ENCODE measurements around the gene CACNB1. TPM values are rescaled to one million over a fixed set of nuclear protein-coding genes. Genes with fewer than 3 reads are reported as not detected.

CACNB1 gene
- total and polyA plus RNA-seq, 2 donors (not counting 1 experiment from before 2014, with no cell fraction given) = 3.8 to 12.4 TPM

GRCh38 chr17:39141915-39142664 is 55.4 kb downstream of the CACNB1 start:
- Mint-ChIP-seq H3K27me3 (peaks cover 12% of the 10 kb centered on the region), H3K9me3 (ENCODE audit: insufficient read depth) (no peaks in the 10 kb centered on the region), H3K27ac (no peak overlapping the region), H3K4me3 (no peak overlapping the region), H3K4me1 (peaks cover 3% of the 10 kb centered on the region)
- H3K27me3 ChIP-seq (replicated peaks in 1 of 4; ENCODE audit: control extremely low read depth in 1 of 4, control insufficient read depth in 3 of 4, insufficient read depth in 4 of 4, low read length in 3 of 4) = peaks cover 0 to 4% (median 0%) of the 10 kb centered on the region in 4 experiments
- TF ChIP-seq CTCF (IDR thresholded peaks at IDR 0.05) (no peak), EZH2 (IDR thresholded peaks at IDR 0.05; ENCODE audit: borderline replicate concordance, insufficient read depth, low read depth, low read length, poor library complexity, severe bottlenecking) (no peak)
- no peaks in the 10 kb centered on the region for H3K79me2 ChIP-seq (ENCODE audit: control insufficient read depth, insufficient read depth, low read length)
- no peak overlapping the region for H3K4me2 ChIP-seq (replicated peaks; ENCODE audit: low read depth, low read length, poor library complexity, severe bottlenecking)
- H3K4me3 ChIP-seq (ENCODE audit: control extremely low read depth in 1 of 5, extremely low read depth in 1 of 5, insufficient read depth in 1 of 5, low read depth in 2 of 5, low read length in 4 of 5) = no peak overlapping the region
- DNase-seq (no peak), ATAC-seq (ENCODE audit: low read depth) (no peak)
- intact Hi-C loops (cut with micrococcal nuclease) = no loop called here
- H3K27ac ChIP-seq (ENCODE audit: low read length in 2 of 2) = no peak overlapping the region
- peaks cover 1 to 4% (median 3%) of the 10 kb centered on the region in 3 donors for H3K9me3 ChIP-seq (ENCODE audit: control extremely low read depth in 1 of 3, control insufficient read depth in 2 of 3, insufficient read depth in 1 of 3, low read length in 2 of 3)
- no peaks in the 10 kb centered on the region for H3K36me3 ChIP-seq (replicated peaks in 1 of 2; ENCODE audit: control extremely low read depth in 1 of 2, control insufficient read depth in 1 of 2, extremely low read depth in 1 of 2, insufficient read depth in 2 of 2, low read length in 1 of 2)
- ChIA-PET CTCF (no interaction called here), POLR2A (no interaction called here)
- no peaks in the 10 kb centered on the region for H3K4me1 ChIP-seq (ENCODE audit: control insufficient read depth in 2 of 2, insufficient read depth in 2 of 2, low read length in 2 of 2)
- no peak overlapping the region for H3K9ac ChIP-seq (ENCODE audit: low read length)
- 97% methylated on average over 6 of the region's 11 CpGs for WGBS (ENCODE audit: insufficient coverage)
- H2AFZ ChIP-seq (ENCODE audit: insufficient read depth, low read depth, low read length, poor library complexity, severe bottlenecking) = no peak overlapping the region
- no peaks in the 10 kb centered on the region for H4K20me1 ChIP-seq (ENCODE audit: control insufficient read depth, insufficient read depth, low read length, poor library complexity, severe bottlenecking)

- no peak overlapping the region for H3K4me3 ChIP-seq (ENCODE audit: control extremely low read depth in 1 of 5, extremely low read depth in 1 of 5, insufficient read depth in 1 of 5, low read depth in 2 of 5, low read length in 4 of 5)
- no peak for TF ChIP-seq CTCF (IDR thresholded peaks at IDR 0.05)
- no peak for TF ChIP-seq EZH2 (IDR thresholded peaks at IDR 0.05; ENCODE audit: borderline replicate concordance, insufficient read depth, low read depth, low read length, poor library complexity, severe bottlenecking)
- peaks cover 0 to 4% (median 0%) of the 10 kb centered on the region in 4 experiments for H3K27me3 ChIP-seq (replicated peaks in 1 of 4; ENCODE audit: control extremely low read depth in 1 of 4, control insufficient read depth in 3 of 4, insufficient read depth in 4 of 4, low read length in 3 of 4)
- POLR2A ChIA-PET = no interaction called here
- H3K36me3 ChIP-seq (replicated peaks in 1 of 2; ENCODE audit: control extremely low read depth in 1 of 2, control insufficient read depth in 1 of 2, extremely low read depth in 1 of 2, insufficient read depth in 2 of 2, low read length in 1 of 2) = no peaks in the 10 kb centered on the region
- Mint-ChIP-seq H3K27me3 (peaks cover 12% of the 10 kb centered on the region), H3K4me3 (no peak overlapping the region), H3K9me3 (ENCODE audit: insufficient read depth) (no peaks in the 10 kb centered on the region), H3K27ac (no peak overlapping the region), H3K4me1 (peaks cover 3% of the 10 kb centered on the region)
- ATAC-seq (ENCODE audit: low read depth) = no peak
- H3K27ac ChIP-seq (ENCODE audit: low read length in 2 of 2) = no peak overlapping the region
- no peak overlapping the region for H3K9ac ChIP-seq (ENCODE audit: low read length)
- no peaks in the 10 kb centered on the region for H3K4me1 ChIP-seq (ENCODE audit: control insufficient read depth in 2 of 2, insufficient read depth in 2 of 2, low read length in 2 of 2)
- H3K79me2 ChIP-seq (ENCODE audit: control insufficient read depth, insufficient read depth, low read length) = no peaks in the 10 kb centered on the region
- H3K4me2 ChIP-seq (replicated peaks; ENCODE audit: low read depth, low read length, poor library complexity, severe bottlenecking) = no peak overlapping the region
- intact Hi-C loops (cut with micrococcal nuclease) = no loop called here
- CTCF ChIA-PET = no interaction called here
- no peak for DNase-seq
- WGBS (ENCODE audit: insufficient coverage) = no CpG with 5 or more reads among the region's 5 CpGs
- peaks cover 1 to 4% (median 3%) of the 10 kb centered on the region in 3 donors for H3K9me3 ChIP-seq (ENCODE audit: control extremely low read depth in 1 of 3, control insufficient read depth in 2 of 3, insufficient read depth in 1 of 3, low read length in 2 of 3)
- no peaks in the 10 kb centered on the region for H4K20me1 ChIP-seq (ENCODE audit: control insufficient read depth, insufficient read depth, low read length, poor library complexity, severe bottlenecking)
- no peak overlapping the region for H2AFZ ChIP-seq (ENCODE audit: insufficient read depth, low read depth, low read length, poor library complexity, severe bottlenecking)
Observed at GRCh38 chr17:39141294-39141693, 56.2 kb downstream of the CACNB1 start.

Data from B cell (primary cell).